ENCODE measurements around the gene AGT. TPM values are rescaled to one million over a fixed set of nuclear protein-coding genes. Genes with fewer than 3 reads are reported as not detected.

AGT gene
- total RNA-seq, 1 donor from 2014 or later: not detected

Other genes starting within 250 kb of the AGT start
- 18.8 TPM for gene COG2, start 71.6 kb downstream of the AGT start, total RNA-seq (ENCODE audit: insufficient read depth, low replicate concordance)
- not detected for gene CAPN9, start 33.3 kb upstream of the AGT start, total RNA-seq (ENCODE audit: insufficient read depth, low replicate concordance)
- gene C1orf198, start 154.4 kb upstream of the AGT start, total RNA-seq (ENCODE audit: insufficient read depth, low replicate concordance): 85.2 TPM